AG08396 (cell line): ENCODE results near the gene CHCHD5.
"Not testable (repeated sequence)": the region's sequence is repeated elsewhere in the genome, so short reads cannot be mapped to it uniquely, and the experiment has no call there.

ENCODE experiments used
- DNase-seq: peaks from one replicate; pipeline ENCODE4 v3.0.0; 2012; ENCODE audit warnings: low spot score, mixed read lengths

CHCHD5 gene

DNA sequence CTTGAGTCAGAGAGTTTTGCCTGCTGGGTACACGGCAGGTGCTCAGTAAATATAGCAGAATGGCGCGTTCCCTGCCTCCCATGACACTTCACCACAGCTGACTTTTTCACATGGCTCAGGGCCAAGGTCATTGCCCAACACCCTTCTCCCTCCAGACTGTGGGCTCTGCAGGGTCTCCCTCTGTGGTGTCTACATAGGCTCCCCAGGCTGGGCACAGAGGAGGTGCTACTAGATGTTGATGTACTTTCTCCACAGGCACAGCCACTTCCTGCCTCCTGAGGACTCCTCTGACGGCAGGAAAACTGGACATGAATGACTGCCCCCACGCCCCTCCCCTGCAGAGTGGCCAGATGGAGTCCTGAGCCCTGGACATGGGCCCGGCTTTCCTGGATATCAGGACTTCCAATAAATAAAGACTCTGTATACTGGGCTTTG, 4.2 kb downstream of the CHCHD5 start:
- no peak for DNase-seq

DNA sequence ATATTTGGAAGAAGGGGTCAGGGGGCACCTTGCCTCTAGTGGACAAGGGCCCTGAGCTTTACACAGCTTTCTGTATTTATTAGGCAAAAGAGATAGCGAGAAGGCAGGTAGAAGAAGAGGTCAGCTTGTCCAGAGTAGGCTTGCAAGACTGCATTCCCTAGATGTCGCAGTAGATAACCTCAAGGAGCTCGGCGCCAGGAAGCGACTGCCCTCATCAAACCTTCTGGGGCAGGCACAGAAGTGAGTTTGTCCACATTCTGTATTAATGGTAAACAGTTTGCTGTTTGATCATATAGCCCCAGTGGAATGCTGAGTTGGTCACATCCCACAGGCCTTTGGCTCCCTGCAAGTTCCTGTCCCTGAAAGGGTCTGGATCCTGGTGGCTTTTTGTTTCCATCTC, 7.0 kb downstream of the CHCHD5 start:
- no peak for DNase-seq

DNA sequence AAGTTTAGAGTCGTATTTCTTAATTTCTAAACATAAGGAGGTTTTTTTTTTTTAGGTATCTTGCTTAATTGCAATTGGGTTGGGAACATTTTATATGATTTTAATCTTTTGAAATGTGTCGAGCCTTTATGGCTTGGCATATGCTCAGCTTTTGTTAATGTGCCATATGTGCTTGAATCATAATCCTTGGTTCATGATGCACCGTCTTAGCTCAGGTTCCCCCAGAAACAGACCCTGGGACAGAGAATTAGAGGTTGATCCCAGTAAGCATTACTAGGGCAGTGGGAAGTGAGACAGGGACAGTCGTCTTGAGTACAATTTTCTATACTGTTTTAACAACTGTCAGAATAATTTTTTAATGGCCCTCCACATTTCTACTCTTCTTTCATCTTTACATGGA, 9.3 kb downstream of the CHCHD5 start:
- DNase-seq = no peak

DNA sequence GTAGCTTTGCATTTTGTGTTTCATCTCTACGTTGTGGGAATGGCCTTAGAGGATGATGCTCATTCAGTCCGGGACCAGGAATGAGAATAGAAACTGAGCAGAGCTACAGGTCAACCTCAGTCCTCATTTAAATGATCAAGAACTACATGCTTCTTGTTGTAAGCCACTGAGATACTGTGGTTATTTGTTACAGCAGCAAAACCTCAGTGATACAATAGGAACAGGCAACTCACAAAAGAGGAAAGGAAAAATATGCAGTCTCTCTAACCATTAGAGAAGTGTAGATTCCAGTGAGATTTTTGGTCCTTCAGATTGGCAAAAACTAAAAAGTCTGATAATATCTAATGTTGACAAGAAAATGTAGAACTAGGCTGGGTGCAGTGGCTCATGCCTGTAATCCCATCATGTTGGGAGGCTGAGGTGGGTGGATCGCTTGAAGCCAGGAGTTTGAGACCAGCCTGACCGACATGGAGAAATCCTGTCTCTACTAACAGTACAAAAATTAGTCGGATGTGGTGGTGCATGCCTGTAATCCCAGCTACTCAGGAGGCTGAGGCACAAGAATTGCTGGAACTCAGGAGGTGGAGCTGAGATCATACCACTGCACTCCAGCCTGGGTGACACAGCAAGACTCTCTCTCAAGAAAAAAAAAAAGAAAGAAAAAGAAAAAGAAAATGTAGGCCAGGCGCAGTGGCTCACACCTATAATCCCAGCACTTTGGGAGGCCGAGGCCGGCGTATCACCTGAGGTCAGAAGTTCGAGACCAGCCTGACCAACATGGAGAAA, 13.3 kb downstream of the CHCHD5 start:
- no peak for DNase-seq

DNA sequence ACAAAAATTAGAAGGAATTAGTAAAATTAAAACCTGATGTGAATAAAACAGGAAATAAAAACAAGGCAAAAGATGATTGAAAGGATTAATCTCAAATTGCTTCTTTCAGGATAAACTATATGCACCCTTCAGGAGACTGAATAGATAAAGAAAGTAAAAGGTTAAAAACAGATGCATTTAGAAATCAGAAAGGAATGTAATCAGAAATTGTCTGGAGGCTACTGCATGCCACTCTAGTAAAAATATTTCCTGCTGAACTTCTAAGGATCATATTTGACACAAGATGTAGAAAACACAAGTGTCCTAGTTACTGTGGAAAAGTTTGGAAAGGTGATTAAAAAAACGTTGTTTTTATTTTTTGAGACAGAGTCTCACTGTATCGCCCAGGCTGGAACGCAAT, 16.2 kb downstream of the CHCHD5 start:
- DNase-seq = no peak

DNA sequence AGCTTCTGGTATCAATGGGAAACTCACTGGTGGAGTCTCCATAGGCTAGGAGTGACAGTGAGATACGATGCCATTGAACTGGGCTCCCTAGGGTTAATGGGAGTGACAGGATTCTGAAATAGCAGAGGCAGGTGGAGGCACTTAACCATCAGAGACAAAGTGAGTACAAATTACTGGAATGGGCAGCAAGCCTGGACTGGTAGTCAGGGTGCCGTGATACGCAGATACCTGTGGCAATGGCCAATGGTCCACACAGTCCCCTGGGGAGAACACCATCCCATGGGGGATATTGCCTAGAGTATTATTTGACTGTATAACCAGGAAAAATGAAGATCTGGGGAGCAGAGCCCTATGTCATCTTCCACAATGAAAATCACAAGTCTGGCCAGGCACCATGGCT, 17.3 kb downstream of the CHCHD5 start:
- no peak for DNase-seq

DNA sequence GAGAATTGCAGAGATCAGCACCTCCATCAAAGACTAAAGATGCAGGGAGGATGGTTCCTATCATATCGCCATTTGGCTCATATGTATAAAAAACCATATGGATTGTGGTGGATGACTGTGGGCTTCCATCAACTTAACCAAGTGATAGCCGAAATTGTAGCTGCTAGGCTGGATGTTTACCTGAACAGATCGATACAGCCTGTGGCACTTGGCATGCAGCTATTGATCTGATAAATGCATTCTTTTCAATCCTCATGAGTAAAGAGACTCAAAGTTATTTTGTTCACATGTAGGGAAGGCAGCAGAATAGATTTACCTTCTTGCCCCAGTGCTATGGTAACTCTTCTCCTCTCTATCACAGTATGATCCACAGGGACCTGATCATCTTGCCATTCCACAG, 18.5 kb downstream of the CHCHD5 start:
- DNase-seq = no peak

DNA sequence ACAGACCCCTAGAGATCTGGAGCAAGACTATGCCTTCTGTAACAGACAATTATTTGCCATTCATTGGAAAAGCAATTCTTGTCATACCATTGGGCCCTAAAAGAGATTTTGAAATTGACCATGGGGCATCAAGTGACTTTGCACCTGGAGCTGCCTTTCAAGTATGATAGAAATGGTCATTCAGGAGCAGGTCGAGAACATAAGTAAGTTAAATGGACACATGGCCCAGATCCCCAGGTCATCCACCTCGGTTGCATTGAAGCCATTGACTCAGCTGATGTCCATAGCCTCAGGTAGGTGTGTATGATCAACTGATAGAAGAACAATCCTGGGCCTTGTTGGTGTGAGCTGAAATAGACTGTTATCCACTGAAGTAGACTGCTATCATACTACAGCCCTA, 19.3 kb downstream of the CHCHD5 start:
- DNase-seq = no peak

DNA sequence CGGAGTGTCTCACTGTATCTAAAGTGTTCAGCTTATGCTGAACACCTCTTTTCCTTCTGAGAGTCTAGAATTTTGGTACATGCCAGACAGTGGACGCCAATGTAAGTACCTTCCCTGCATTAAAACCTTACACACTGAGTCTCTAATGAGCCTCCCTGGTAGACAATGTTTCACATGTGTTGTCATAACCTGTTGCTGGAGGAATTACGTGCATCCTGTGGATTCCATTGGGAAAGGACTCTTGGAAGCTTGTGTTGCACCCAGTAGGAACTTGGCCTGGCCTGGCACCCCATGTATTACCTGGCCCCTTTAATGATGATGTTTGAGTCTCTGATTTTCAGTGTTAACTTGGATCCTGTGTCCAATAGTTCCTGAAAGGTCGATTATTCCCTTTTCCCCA, 20.5 kb downstream of the CHCHD5 start:
- DNase-seq = no peak

DNA sequence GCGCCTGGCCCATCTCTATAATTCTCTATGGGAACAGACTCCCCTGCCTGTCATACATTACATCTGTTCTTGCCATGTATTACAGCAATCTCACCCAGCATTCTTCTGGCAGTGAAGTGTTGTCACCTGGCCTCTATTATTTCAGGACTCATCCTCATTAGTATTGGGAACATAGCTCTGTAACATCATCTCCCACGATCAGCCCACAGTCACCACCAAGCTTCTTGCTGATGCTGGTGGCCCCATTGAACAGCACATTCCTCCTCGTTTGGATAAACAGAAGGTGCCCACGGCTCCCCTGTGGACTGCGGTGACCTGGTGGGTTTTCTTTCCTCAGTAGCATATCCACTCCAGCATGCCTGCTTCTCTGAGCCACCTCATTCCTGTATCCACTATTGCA, 21.5 kb downstream of the CHCHD5 start:
- no peak for DNase-seq

DNA sequence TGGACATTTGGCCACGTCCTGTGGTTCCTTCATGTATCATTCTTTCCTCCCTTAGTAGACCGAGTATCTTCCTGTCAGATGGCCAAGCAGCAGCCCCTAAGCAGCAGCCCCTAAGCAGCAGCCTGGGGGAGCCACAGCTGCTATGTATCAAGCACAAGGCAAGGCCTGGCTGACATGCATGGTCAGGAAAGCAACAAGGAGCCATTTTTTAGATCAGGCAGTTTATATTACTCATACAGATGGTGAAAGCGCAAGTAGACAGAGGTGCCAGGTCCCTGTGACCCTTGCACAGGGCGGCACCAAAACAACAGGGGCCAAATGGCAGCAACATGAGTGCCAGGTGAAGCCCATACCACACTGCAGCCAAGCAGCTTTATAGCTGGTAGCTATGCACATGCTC, 22.1 kb downstream of the CHCHD5 start:
- no peak for DNase-seq

DNA sequence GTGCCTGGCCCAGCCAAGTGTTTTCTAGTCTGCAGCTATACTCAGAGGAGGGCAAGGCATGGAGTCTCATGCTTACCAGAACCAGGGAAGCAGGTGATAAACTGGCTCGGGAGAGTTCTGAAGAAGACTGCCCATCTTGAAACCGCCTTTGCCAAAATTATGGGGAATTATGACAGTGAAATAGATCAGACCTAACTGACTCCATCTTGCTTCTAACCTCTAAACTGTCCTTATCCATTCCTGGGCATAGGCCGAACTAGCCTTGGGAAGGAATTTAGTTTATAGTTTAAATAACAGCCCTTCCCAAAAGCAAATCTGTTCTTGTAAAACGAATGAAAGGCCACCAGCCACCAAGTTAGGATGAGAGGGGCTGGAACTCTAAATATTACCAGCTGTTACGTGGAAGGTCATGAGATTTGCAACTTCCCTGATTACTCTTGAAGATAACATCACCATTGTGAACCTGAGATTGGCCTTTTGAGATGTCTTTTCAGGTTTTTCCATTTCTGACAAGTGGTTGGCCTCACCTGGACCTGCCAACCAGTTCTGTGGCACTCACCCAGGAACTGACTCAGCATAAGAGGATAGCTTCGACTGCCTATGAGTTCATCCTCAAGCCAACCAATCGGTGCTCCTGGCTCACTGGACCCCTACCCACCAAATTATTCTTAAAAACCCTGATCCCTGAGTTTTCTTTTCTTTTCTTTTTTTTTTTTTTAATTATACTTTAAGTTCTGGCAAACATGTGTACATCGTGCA, 23.4 kb downstream of the CHCHD5 start:
- DNase-seq = no peak

DNA sequence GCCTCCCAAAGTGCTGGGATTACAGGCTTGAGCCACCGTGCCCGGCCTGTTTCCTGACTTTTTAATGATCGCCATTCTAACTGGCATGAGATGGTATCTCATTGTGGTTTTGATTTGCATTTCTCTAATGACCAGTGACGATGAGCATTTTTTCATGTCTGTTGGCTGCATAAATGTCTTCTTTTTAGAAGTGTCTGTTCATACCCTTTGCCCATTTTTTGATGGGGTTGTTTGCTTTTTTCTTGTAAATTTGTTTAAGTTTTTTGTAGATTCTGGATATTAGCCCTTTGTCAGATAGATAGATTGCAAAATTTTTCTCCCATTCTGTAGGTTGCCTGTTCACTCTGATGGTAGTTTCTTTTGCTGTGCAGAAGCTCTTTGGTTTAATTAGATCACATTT, 24.9 kb downstream of the CHCHD5 start:
- not testable (repeated sequence) for DNase-seq

DNA sequence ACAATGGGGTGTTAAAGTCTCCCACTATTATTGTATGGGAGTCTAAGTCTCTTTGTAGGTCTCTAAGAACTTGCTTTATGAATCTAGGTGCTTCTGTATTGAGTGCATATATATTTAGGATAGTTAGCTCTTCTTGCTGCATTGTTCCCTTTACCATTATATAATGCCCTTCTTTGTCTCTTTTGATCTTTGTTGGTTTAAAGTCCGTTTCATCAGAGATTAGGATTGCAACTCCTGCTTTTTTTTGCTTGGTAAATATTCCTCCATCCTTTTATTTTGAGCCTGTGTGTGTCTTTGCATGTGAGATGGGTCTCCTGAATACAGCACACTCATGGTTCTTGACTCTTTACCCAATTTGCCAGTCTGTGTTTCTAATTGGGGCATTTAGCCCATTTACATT, 27.9 kb downstream of the CHCHD5 start:
- not testable (repeated sequence) for DNase-seq

DNA sequence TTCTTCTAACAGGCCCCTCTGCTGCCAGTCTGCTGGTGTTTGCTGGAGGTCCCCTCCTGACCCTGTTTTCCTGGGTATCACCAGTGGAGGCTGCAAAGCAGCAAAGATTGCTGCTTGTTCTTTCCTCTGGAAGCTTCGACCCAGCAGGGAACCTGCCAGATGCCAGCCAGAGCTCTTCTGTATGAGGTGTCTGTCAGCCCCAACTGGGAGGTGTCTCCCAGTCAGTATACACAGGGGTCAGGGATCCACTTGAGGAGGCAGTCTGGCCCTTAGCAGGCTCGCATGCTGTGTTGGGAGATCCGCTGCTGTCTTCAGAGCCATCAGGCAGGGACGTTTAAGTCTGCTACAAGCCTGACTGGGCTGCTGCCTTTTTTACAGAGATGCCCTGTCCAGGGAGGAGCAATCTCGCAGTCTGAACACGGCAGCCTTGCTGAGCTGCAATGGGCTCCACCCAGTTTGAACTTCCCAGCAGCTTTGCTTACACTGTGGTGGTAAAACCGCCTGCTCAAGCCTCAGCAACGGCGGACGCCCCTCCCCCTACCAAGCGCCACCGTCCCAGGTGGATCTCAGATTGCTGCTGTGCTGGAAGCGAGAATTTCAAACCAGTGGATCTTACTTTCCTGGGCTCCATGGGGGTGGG, 29.9 kb downstream of the CHCHD5 start:
- DNase-seq = no peak

DNA sequence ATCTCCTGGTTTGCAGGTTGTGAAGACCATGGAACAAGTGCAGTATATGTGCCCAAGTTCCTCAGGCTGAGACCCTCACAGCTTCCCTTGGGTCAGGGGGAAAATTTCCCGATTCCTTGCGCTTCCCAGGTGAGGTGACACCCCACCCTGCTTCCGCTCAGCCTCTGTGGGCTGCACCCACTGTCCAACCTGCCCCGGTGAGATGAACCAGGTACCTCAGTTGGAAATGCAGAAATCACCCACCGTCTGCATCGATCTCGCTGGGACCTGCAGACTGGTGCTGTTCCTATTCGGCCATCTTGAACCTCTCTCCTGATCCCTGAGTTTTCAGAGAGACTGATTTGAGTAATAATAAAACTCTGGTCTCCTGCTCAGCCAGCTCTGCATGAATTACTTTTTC, 30.6 kb downstream of the CHCHD5 start:
- no peak for DNase-seq

DNA sequence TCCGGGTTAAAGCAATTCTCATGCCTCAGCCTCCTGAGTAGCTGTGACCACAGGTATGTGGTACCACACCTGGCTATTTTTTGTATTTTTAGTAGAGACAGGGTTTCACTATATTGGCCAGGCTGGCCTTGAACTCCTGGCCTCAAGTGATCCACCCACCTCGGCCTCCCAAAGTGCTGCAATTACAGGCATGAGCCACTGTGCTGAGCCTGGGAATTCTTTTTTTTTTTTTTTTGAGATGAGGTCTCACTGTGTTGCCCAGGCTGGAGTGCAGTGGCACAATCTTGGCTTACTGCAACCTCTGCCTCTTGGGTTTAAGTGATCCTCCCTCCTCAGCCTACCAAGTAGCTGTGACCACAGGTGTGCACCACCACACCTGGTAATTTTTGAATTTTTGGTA, 31.4 kb downstream of the CHCHD5 start:
- not testable (repeated sequence) for DNase-seq

DNA sequence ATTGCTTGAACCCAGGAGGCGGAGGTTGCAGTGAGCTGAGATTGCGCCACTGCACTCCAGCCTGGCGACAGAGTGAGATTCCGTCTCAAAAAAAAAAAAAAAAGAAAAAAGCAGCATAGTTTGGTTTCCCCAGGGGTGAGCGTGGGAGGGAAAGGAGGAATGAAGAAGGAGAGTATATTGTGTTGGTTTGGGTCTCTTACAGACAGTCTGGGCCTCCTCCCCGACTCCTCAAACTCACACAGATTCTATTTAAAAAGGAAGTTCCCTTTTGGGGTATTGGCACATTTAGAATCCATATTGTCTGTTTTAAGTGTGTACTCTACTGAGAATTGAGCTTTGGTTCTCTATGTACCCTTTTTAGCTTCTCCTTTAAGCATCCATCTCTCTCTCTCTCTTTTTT, 34.0 kb downstream of the CHCHD5 start:
- DNase-seq = no peak

DNA sequence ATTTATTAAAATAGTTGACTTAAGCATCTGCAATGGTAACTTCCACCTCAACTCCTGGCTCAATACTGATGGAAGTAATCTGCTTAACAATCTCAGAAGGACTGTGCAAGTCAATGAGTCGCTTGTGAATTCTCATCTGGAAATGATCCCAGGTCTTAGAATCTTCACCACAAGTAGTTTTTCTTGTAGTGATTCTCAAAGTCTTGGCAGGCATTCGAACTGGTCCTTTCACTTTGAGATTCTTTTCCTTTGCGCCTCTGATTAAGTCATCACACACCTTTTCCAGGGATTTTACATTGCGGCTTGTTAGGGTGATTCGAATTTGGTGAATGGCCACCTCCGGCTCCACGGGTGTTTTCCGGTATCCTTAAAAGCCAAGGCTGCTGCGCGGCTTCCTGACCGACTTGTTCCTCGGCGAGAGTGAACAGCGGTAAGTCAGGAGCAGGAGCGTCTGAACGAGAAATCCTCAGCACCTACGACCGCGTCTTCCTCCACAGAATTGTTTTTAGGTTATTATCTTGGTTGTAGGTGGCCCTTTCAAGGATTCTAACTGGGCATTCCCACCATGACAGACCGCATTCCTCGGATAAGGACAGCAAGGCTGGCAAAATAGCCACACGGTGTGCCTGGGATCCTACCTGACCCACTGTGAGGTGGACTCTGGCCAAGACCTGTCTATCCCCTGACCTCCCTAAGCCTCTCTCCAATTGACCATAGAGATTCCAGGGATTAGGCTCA, 37.5 kb downstream of the CHCHD5 start:
- DNase-seq = no peak

DNA sequence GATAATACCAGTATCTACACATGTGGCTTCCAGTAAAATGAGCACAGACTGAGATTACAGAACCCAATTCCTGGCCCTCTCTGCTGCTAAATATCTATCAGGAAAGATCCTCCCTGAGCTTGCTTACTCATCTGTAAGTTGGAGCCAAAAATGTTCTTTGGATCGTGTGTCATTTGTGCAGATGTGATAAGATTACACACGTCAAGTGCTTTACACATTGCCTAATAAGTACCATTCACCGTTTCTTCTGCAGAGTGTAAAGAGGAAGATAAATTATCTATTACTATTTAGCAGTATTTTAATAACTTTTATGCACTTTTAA, 38.1 kb downstream of the CHCHD5 start:
- peak; percentile 29 for DNase-seq

DNA sequence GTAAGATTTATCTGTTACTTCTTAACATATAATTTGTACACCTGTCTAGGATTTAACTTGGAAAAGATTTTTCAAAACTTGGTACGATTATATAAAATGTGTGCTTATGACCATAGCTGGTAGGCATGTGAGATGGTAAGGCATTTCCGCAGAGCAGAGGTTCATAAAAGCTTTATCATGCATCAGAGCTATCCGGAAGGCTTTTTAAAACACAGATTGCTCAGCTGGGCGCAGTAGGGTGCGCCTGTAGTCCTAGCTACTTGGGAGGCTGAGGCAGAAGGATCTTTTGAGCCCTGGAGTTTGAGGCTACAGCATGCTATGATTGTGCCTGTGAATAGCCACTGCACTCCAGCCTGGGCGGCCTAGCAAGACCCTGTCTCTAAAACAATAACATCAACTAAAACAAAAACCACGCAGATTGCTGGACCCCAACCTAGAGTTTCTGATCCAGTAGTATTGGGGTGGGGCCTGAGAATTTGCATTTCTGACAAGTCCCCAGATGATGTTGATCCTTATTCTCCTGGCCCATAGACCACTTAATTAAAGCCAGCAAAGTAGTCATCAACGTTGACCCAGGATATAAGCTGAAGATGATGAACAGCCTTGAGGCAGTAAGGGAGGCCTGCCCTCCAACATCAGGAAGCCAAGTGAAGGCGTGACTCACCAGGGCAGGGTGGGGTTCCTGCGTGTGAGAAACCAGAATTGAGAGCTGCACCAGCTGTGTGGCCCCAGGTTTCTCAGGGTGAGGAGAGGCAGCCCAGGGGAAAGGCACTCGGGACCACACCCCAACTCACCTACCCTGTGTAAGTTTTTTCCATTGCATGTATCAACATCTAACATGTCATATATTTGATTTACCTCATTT, 39.7 kb downstream of the CHCHD5 start:
- peak; percentile 52 for DNase-seq
